K562 (cell line): ENCODE results near the gene CFAP107. TPM values are rescaled to one million over a fixed set of nuclear protein-coding genes. Genes with fewer than 3 reads are reported as not detected.
A peak's percentile ranks its signal among the peaks of the same experiment; 100 is the strongest.

Experiments used
- AFF4 ChIP-seq: sonication (generic); formaldehyde crosslinking; IDR thresholded peaks from 2 replicates; pipeline ENCODE4 v1.8.0; 2023; ENCODE audit warnings: mild to moderate bottlenecking, missing genetic modification reagents
- BRD9 ChIP-seq: fragments of 450-650 bp; IDR thresholded peaks from 2 replicates; pipeline ENCODE4 v1.6.1; 2018; ENCODE audit warnings: low read depth; ENCODE audit not compliant: partially characterized antibody
- CEBPB ChIP-seq: fragments of 450-650 bp; IDR thresholded peaks from 2 replicates; pipeline ENCODE4 v1.6.1; 2016; ENCODE audit warnings: missing genetic modification characterization, missing compliant biosample characterization
- CSDE1 ChIP-seq, 2 experiments: fragments of 450-650 bp; IDR thresholded peaks; 2 replicates each; pipeline ENCODE4 v1.6.1; 2016; ENCODE audit warnings: mild to moderate bottlenecking in 1 of 2
- FOXJ2 ChIP-seq: fragments of 200-800 bp; sonication (Bioruptor generic); IDR thresholded peaks from 2 replicates; pipeline ENCODE4 v1.6.1; 2016; ENCODE audit warnings: missing genetic modification characterization, missing compliant biosample characterization
- KLF13 ChIP-seq: fragments of 450-650 bp; IDR thresholded peaks from 2 replicates; pipeline ENCODE4 v1.6.1; 2016; ENCODE audit warnings: missing genetic modification characterization, low read depth, mild to moderate bottlenecking, missing compliant biosample characterization, moderate library complexity, borderline replicate concordance
- LCOR ChIP-seq: sonication (generic); formaldehyde crosslinking; IDR thresholded peaks from 2 replicates; pipeline ENCODE4 v1.8.0; 2022; ENCODE audit warnings: mild to moderate bottlenecking, missing genetic modification reagents
- MBD2 ChIP-seq: sonication (generic); IDR thresholded peaks from 2 replicates; pipeline ENCODE4 v1.6.1; 2016; ENCODE audit warnings: low read depth, borderline replicate concordance
- MITF ChIP-seq: IDR thresholded peaks from 2 replicates; pipeline ENCODE4 v1.6.1; 2014; ENCODE audit warnings: antibody characterized with exemption
- MTA2 ChIP-seq: fragments of 450-650 bp; IDR thresholded peaks from 2 replicates; pipeline ENCODE4 v1.6.1; 2016; ENCODE audit warnings: low read depth
- MYC ChIP-seq, 2 experiments: fragments of 250-450 bp in 1 of 2; sonication (Bioruptor Pico) in 1 of 2; IDR thresholded peaks; 2 replicates each; pipeline versions ENCODE4 v1.5.1 to v1.6.1; 2012 to 2021; ENCODE audit warnings: low read depth in 2 of 2, borderline replicate concordance in 1 of 2, improper control_type of control experiment in 1 of 2, low read length in 1 of 2, mild to moderate bottlenecking in 1 of 2, moderate library complexity in 1 of 2
- PHF21A ChIP-seq: fragments of 450-650 bp; IDR thresholded peaks from 2 replicates; pipeline ENCODE4 v1.6.1; 2017; ENCODE audit warnings: low read depth, borderline replicate concordance
- POLR2H ChIP-seq: IDR thresholded peaks from 2 replicates; pipeline ENCODE4 v1.6.1; 2016; ENCODE audit warnings: missing genetic modification characterization, low read depth, mild to moderate bottlenecking, control low read depth, missing compliant biosample characterization, moderate library complexity
- RFX1 ChIP-seq: fragments of 450-650 bp; IDR thresholded peaks from 2 replicates; pipeline ENCODE4 v1.6.1; 2016; ENCODE audit warnings: mild to moderate bottlenecking, moderate library complexity
- SP1 ChIP-seq: sonication (generic); formaldehyde crosslinking; IDR thresholded peaks from 2 replicates; pipeline ENCODE4 v1.8.1; 2022; ENCODE audit warnings: mild to moderate bottlenecking, missing genetic modification reagents
- TEAD4 ChIP-seq, 2 experiments: sonication (generic) in 1 of 2; formaldehyde crosslinking in 1 of 2; IDR thresholded peaks; 2 replicates each; pipeline versions ENCODE4 v1.6.1 to v1.8.0; 2012 to 2022; ENCODE audit warnings: borderline replicate concordance in 1 of 2, inconsistent platforms in 1 of 2, low read length in 1 of 2, mild to moderate bottlenecking in 1 of 2, missing genetic modification reagents in 1 of 2
- TRIM28 ChIP-seq: fragments of 450-650 bp; IDR thresholded peaks from 2 replicates; pipeline ENCODE4 v1.6.1; 2017
- ZNF24 ChIP-seq: fragments of 450-650 bp; IDR thresholded peaks from 2 replicates; pipeline ENCODE4 v1.6.1; 2016
- ZNF311 ChIP-seq: fragments of 250-450 bp; sonication (Bioruptor Pico); IDR thresholded peaks from 2 replicates; pipeline ENCODE4 v1.4.0; 2020; ENCODE audit warnings: mild to moderate bottlenecking, moderate library complexity
- ZNF436 ChIP-seq: fragments of 250-450, 450-650 bp; sonication (Bioruptor Pico); formaldehyde crosslinking; IDR thresholded peaks from 2 replicates; pipeline ENCODE4 v1.7.0; 2020; ENCODE audit warnings: mild to moderate bottlenecking
- polyA plus RNA-seq, 8 experiments: library from polyadenylated mRNA; depleted of rRNA in 4 of 8; stranded (reverse) in 5 of 8; unstranded in 3 of 8; fragments of >200 nt; fragmentation: Nextera tagmentation in 2 of 8; fragmentation: Illumina TruSeq in 1 of 8; extraction: Ambion mirVana in 2 of 8; extraction: Trizol in 1 of 8; gene quantifications; 2 replicates each; pipeline versions ENCODE4 v1.2.1 to v1.2.3, GENCODE V29; 2011 to 2014; ENCODE audit warnings: inconsistent platforms in 1 of 8, missing spikeins in 1 of 8
- total RNA-seq, 7 experiments: library from RNA; depleted of rRNA in 6 of 7; stranded (reverse); fragments of >200 nt in 6 of 7; fragmentation: Illumina TruSeq in 2 of 7; extraction: Trizol in 2 of 7; gene quantifications; 2 replicates each; pipeline versions ENCODE4 v1.2.1 to v1.2.3, GENCODE V29; 2011 to 2021; ENCODE audit warnings: low replicate concordance in 1 of 7
- TF ChIP-seq, protein P1 (sequence below): fragments of 450-650 bp; IDR thresholded peaks from 2 replicates; pipeline ENCODE4 v1.6.1; 2016; ENCODE audit warnings: missing biosample characterization, missing genetic modification characterization

The CFAP107 gene
- total and polyA plus RNA-seq, 9 of the 15 experiments (the other 6 are each of a cell fraction or from before 2014, with no cell fraction given): 0.03 to 0.08 TPM; not detected in 7

DNA sequence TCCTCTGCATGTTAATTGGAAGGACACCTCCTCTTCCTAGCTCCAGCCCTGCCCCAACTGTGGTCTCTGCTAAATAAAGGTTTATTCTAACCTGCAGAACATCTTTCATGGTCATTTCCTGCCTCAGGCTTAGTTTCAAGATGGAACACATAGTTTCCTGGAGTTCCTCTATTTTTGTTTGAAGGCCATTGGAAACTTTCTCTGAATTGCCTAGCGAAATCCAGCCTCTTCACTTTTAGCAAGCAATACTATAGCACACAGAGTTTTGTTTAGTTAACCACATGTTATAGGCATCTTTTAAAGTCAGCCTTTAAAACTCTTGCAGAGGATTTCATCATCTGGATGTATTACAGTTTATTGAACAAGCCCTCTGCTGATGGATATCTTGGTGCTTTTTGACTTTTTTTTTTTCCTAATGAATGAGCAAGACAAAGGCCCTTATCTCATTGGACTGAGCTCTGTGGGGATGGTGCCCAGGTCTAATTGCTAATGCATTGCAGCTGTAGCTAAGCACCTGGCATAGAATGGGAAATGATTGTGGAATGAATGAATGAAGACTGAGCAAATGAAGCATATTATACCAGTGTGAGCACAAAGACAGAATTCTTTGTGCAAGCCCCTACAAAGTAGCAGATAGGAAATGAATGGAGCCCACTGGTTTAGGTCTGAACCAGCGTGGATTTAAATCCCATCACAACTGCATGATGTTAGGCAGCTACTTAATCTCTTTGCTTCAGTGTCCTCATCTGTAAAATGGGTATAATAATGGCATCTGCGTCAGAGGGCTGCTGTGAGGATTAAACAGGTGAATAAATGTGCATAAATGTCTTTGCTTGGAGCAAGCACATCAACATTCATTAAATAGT, 641 bp upstream of the CFAP107 start (continued):
- TF ChIP-seq AFF4 (no peak), CEBPB (tag) (peak; percentile 70), RFX1 (no peak), KLF13 (tag) (no peak), CSDE1 (IDR thresholded peaks at IDR 0.05) (no peak), ZNF24 (peak; percentile 91), ZNF436 (CRISPR knock-in tag) (no peak), ZNF311 (CRISPR knock-in tag) (no peak), TEAD4 (IDR thresholded peaks at IDR 0.05; ENCODE audit: low read length) (peak; percentile 8; the same call in 1 of the 2 replicates), TEAD4 (CRISPR knock-in tag; IDR thresholded peaks at IDR 0.05; ENCODE audit: borderline replicate concordance) (no peak), LCOR (CRISPR knock-in tag) (peak; percentile 55; the same call in 1 of the 2 replicates), MBD2 (no peak), POLR2H (tag) (peak; percentile 79), BRD9 (peak; percentile 38), FOXJ2 (tag) (peak; percentile 69; the same call in 1 of the 2 replicates), TRIM28 (no peak), PHF21A (no peak), MTA2 (no peak), SP1 (CRISPR knock-in tag) (no peak), MYC (IDR thresholded peaks at IDR 0.05; ENCODE audit: low read depth, low read length) (peak; percentile 92), MYC (CRISPR knock-in tag; IDR thresholded peaks at IDR 0.05; ENCODE audit: borderline replicate concordance, low read depth) (0 out of 2 replicates have a peak, but pooled peaks have one; percentile 65), MITF (no peak)
- TF ChIP-seq, protein P1, sequence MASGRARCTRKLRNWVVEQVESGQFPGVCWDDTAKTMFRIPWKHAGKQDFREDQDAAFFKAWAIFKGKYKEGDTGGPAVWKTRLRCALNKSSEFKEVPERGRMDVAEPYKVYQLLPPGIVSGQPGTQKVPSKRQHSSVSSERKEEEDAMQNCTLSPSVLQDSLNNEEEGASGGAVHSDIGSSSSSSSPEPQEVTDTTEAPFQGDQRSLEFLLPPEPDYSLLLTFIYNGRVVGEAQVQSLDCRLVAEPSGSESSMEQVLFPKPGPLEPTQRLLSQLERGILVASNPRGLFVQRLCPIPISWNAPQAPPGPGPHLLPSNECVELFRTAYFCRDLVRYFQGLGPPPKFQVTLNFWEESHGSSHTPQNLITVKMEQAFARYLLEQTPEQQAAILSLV: peak; percentile 72
